ENCODE results near the gene MPO. TPM values are rescaled to one million over a fixed set of nuclear protein-coding genes. Genes with fewer than 3 reads are reported as not detected.

The MPO gene
- total and polyA plus RNA-seq, 10 of the 15 experiments (the other 5 are each of a cell fraction or from before 2014, with no cell fraction given): 0.06 to 0.49 (median 0.14) TPM

- DNase-seq (ENCODE audit: low read depth, low spot score): no peak
- Histone ChIP-seq H3K27me3 (replicated peaks in 1 of 2; ENCODE audit: control insufficient read depth in 2 of 2, insufficient read depth in 2 of 2, low read length in 1 of 2) (peaks cover 0 to 3% of the 10 kb centered on the region in 2 experiments; a peak in 1 of 4 replicates), H3K4me2 (ENCODE audit: control insufficient read depth, insufficient read depth) (no peak overlapping the region), H3K4me3 (no peak overlapping the region), H3K79me2 (ENCODE audit: control insufficient read depth, insufficient read depth, low read length) (no peaks in the 10 kb centered on the region), H3K4me1 (ENCODE audit: control insufficient read depth, insufficient read depth, low read length) (peaks cover 5% of the 10 kb centered on the region), H4K20me1 (ENCODE audit: control insufficient read depth, insufficient read depth) (no peaks in the 10 kb centered on the region), H2AFZ (ENCODE audit: control insufficient read depth, low read depth, low read length) (no peak overlapping the region), H3K36me3 (ENCODE audit: control insufficient read depth in 2 of 2, insufficient read depth in 2 of 2, low read length in 1 of 2) (no peaks in the 10 kb centered on the region), H3K9ac (ENCODE audit: control insufficient read depth, insufficient read depth, low read length) (no peak overlapping the region), H3K27ac (ENCODE audit: control insufficient read depth, insufficient read depth) (no peak overlapping the region), H3K9me3 (replicated peaks; ENCODE audit: control insufficient read depth, insufficient read depth, low read length) (no peaks in the 10 kb centered on the region)
- RAD21 ChIA-PET (ENCODE audit: unreplicated experiment): interaction anchor here (1.1 kb wide), 1 partner anchor 18 kb away, joined by 3 read pairs; no protein-coding TSS in a partner anchor
- SMC1A ChIA-PET (ENCODE audit: uncharacterized antibody, unreplicated experiment): interaction anchor here (1.1 to 1.6 kb wide), 3 partner anchors 14 to 45 kb away, joined by 3 to 4 read pairs (median 3); no protein-coding TSS in a partner anchor
- no peak for ATAC-seq
- no peak for FAIRE-seq
- POLR2A ChIA-PET: no interaction called here
- WGBS (ENCODE audit: insufficient coverage, insufficient replicate concordance, low lambda C conversion rate, missing lambda C conversion rate): 41% methylated on average over 6 of the region's 6 CpGs
- BruUV-seq (replicated peaks): no TSS peak
- CTCF ChIA-PET: no interaction called here
- in situ Hi-C loops (cut with MboI) (no loop called here), intact Hi-C loops (cut with micrococcal nuclease; ENCODE audit: unreplicated experiment) (no loop called here)
- TF ChIP-seq NFYB (IDR thresholded peaks at IDR 0.05; ENCODE audit: insufficient read depth, low read depth, low read length) (no peak), RBBP5 (conservative IDR thresholded peaks at IDR 0.05) (no peak), HDGF (IDR thresholded peaks at IDR 0.05) (no peak), DPF2 (IDR thresholded peaks at IDR 0.05) (no peak), YBX1 (IDR thresholded peaks at IDR 0.05) (no peak), PML (IDR thresholded peaks at IDR 0.05; ENCODE audit: low read length) (no peak), RAD51 (IDR thresholded peaks at IDR 0.05) (no peak), JUNB (IDR thresholded peaks at IDR 0.05) (no peak), MTA2 (IDR thresholded peaks at IDR 0.05; ENCODE audit: low read depth) (no peak), FOS (IDR thresholded peaks at IDR 0.05; ENCODE audit: borderline replicate concordance, extremely low read depth, insufficient read length) (no peak), BRCA1 (IDR thresholded peaks at IDR 0.05; ENCODE audit: low read depth, low read length) (no peak), EZH2 (IDR thresholded peaks at IDR 0.05; ENCODE audit: borderline replicate concordance, control insufficient read depth, low read depth, low read length) (no peak)
- TF ChIP-seq, protein P1, sequence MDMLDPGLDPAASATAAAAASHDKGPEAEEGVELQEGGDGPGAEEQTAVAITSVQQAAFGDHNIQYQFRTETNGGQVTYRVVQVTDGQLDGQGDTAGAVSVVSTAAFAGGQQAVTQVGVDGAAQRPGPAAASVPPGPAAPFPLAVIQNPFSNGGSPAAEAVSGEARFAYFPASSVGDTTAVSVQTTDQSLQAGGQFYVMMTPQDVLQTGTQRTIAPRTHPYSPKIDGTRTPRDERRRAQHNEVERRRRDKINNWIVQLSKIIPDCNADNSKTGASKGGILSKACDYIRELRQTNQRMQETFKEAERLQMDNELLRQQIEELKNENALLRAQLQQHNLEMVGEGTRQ (IDR thresholded peaks at IDR 0.05; ENCODE audit: borderline replicate concordance, low read depth, low read length): no peak
- TF ChIP-seq, protein P2, sequence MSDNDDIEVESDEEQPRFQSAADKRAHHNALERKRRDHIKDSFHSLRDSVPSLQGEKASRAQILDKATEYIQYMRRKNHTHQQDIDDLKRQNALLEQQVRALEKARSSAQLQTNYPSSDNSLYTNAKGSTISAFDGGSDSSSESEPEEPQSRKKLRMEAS (IDR thresholded peaks at IDR 0.05; ENCODE audit: low read depth, low read length): no peak
- TF ChIP-seq, protein P3, sequence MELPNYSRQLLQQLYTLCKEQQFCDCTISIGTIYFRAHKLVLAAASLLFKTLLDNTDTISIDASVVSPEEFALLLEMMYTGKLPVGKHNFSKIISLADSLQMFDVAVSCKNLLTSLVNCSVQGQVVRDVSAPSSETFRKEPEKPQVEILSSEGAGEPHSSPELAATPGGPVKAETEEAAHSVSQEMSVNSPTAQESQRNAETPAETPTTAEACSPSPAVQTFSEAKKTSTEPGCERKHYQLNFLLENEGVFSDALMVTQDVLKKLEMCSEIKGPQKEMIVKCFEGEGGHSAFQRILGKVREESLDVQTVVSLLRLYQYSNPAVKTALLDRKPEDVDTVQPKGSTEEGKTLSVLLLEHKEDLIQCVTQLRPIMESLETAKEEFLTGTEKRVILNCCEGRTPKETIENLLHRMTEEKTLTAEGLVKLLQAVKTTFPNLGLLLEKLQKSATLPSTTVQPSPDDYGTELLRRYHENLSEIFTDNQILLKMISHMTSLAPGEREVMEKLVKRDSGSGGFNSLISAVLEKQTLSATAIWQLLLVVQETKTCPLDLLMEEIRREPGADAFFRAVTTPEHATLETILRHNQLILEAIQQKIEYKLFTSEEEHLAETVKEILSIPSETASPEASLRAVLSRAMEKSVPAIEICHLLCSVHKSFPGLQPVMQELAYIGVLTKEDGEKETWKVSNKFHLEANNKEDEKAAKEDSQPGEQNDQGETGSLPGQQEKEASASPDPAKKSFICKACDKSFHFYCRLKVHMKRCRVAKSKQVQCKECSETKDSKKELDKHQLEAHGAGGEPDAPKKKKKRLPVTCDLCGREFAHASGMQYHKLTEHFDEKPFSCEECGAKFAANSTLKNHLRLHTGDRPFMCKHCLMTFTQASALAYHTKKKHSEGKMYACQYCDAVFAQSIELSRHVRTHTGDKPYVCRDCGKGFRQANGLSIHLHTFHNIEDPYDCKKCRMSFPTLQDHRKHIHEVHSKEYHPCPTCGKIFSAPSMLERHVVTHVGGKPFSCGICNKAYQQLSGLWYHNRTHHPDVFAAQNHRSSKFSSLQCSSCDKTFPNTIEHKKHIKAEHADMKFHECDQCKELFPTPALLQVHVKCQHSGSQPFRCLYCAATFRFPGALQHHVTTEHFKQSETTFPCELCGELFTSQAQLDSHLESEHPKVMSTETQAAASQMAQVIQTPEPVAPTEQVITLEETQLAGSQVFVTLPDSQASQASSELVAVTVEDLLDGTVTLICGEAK (IDR thresholded peaks at IDR 0.05; ENCODE audit: borderline replicate concordance): no peak
- TF ChIP-seq, protein P4, sequence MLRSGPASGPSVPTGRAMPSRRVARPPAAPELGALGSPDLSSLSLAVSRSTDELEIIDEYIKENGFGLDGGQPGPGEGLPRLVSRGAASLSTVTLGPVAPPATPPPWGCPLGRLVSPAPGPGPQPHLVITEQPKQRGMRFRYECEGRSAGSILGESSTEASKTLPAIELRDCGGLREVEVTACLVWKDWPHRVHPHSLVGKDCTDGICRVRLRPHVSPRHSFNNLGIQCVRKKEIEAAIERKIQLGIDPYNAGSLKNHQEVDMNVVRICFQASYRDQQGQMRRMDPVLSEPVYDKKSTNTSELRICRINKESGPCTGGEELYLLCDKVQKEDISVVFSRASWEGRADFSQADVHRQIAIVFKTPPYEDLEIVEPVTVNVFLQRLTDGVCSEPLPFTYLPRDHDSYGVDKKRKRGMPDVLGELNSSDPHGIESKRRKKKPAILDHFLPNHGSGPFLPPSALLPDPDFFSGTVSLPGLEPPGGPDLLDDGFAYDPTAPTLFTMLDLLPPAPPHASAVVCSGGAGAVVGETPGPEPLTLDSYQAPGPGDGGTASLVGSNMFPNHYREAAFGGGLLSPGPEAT (IDR thresholded peaks at IDR 0.05; ENCODE audit: low read depth): no peak
Measured at GRCh38 chr17:58244963-58245362, 35.8 kb downstream of the MPO start.

All from GM12878 (cell line).